ENCODE measurements around the gene ERN1. TPM values are rescaled to one million over a fixed set of nuclear protein-coding genes. Genes with fewer than 3 reads are reported as not detected.

ERN1 gene
- total RNA-seq, 4 donors from 2014 or later: 4.4 to 56.5 (median 15.0) TPM

DNA sequence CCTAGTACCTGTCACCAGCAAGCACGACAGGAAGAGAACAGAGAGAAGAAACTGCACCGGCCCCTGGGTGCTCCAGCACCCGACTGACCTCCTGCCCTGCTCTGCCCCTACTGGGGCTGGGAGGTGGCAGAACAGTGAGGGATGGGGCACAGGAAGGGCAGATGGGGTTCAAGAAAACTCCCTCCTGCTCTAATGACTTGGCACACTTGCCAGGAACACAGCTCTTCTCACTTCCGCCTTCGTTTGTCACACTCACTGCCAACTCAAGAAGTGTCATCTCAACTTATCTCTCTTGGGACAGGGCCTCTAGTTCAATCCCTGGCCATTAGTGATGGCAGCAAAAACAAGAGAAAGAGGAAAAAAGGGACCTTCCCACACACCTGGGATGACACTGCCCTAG, 66.9 kb downstream of the ERN1 start:
- Histone ChIP-seq H3K27me3 (no peaks in the 10 kb centered on the region), H3K4me1 (no peaks in the 10 kb centered on the region), H3K9me3 (no peaks in the 10 kb centered on the region), H3K4me3 (no peak overlapping the region), H3K36me3 (no peaks in the 10 kb centered on the region), H3K27ac (peak overlapping the region in 1 of 2 donors; percentile 29)
- TF ChIP-seq CTCF (IDR thresholded peaks at IDR 0.05): no peak
- TF ChIP-seq POLR2A (IDR thresholded peaks at IDR 0.05): no peak
- intact Hi-C loops (cut with DNase I; ENCODE audit: low total_unique reads): loop anchor here (10.0 kb wide), 1 partner anchor 72 kb away; the partner anchor contains the start of gene ERN1
- no peak for DNase-seq

DNA sequence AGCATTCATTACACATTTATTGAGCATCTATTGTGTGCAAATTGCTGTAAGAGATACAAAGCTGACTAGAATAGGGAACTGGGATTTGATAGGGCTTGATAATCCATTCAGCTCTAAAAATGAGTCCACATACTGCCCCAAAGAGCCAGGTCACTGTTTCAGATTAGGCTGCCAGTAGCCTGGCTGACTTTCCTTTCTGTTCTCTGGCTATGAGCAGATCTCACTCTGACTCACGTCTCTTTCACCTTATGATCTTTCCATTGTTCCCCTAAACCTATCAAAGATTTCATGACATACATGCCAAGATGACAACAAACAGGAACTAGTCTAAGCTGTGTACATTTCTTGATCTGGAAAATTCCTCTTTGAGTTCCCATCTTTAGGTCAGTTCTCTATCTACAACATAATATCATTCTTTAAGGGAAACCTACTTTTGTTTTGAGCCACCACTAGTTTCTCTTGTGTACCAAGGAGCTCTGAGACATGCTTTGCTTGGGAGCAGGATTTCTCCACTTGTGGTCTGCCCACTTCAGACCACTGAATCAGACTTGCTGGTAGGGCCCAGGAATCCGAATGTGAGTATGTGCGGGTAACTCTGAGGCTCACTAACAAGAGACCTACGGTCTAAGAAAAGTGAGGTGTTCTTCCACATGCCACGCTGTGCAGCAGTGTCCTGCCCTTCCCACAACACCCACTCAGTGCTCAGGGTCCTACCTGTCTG, 68.6 kb downstream of the ERN1 start:
- H3K4me3 ChIP-seq: no peak overlapping the region
- TF ChIP-seq CTCF (IDR thresholded peaks at IDR 0.05) (no peak), POLR2A (IDR thresholded peaks at IDR 0.05) (no peak)
- DNase-seq: no peak
- intact Hi-C loops (cut with DNase I; ENCODE audit: low total_unique reads): loop anchor here (10.0 kb wide), 1 partner anchor 73 kb away; the partner anchor contains the start of gene ERN1
- H3K36me3 ChIP-seq: no peaks in the 10 kb centered on the region
- no peaks in the 10 kb centered on the region for H3K9me3 ChIP-seq
- H3K4me1 ChIP-seq: no peaks in the 10 kb centered on the region
- H3K27me3 ChIP-seq: no peaks in the 10 kb centered on the region
- no peak overlapping the region for H3K27ac ChIP-seq

DNA sequence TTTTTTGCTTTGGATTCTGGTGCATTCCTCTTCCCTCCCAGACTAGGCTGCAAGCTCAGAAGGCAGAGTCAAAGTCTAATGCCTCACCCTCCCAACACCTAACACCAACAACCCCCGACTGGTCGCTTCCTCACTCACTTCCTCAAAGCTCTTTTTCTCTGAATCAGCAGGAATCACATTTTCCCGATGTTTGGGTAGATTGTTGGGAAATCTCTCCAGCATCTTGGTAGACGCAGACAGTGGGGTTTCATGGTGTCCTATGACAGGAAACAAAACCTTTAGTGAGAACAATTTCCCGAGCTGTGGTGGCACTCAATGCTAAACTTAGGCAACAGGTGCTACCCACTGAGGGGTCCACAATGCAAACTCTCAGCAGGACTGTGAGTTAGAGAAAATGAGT, 69.6 kb downstream of the ERN1 start:
- DNase-seq: no peak
- no peaks in the 10 kb centered on the region for H3K36me3 ChIP-seq
- H3K9me3 ChIP-seq: no peaks in the 10 kb centered on the region
- no peaks in the 10 kb centered on the region for H3K27me3 ChIP-seq
- no peak overlapping the region for H3K27ac ChIP-seq
- intact Hi-C loops (cut with DNase I; ENCODE audit: low total_unique reads): loop anchor here (10.0 kb wide), 1 partner anchor 74 kb away; the partner anchor contains the start of gene ERN1
- H3K4me3 ChIP-seq: no peak overlapping the region
- H3K4me1 ChIP-seq: no peaks in the 10 kb centered on the region
- TF ChIP-seq POLR2A (IDR thresholded peaks at IDR 0.05) (no peak), CTCF (IDR thresholded peaks at IDR 0.05) (no peak)

DNA sequence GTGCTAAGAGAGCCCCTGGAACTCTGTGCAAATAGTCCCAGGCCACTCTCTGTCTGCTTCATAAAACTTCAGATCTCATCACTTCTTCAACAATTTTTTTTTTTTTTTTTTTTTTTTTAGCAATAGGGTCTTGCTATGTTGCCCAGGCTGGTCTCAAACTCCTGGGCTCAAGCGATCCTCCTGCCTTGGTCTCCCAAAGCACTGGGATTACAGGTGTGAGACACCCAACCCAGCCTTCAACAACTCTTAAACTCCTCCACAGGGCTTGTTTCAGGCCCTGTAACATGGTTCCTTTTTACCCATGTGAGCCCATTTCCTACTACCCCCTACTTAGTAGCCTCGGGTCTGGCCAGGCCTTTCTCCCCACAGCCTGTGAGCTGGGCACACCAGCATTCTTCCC, 70.2 kb downstream of the ERN1 start:
- Histone ChIP-seq H3K36me3 (no peaks in the 10 kb centered on the region), H3K4me3 (no peak overlapping the region), H3K27ac (no peak overlapping the region), H3K27me3 (no peaks in the 10 kb centered on the region), H3K4me1 (no peaks in the 10 kb centered on the region), H3K9me3 (no peaks in the 10 kb centered on the region)
- TF ChIP-seq CTCF (IDR thresholded peaks at IDR 0.05) (no peak), POLR2A (IDR thresholded peaks at IDR 0.05) (no peak)
- no peak for DNase-seq
- intact Hi-C loops (cut with DNase I; ENCODE audit: low total_unique reads): loop anchor here (10.0 kb wide), 1 partner anchor 75 kb away; the partner anchor contains the start of gene ERN1

- Histone ChIP-seq H3K4me1 (no peaks in the 10 kb centered on the region), H3K27ac (no peak overlapping the region), H3K4me3 (no peak overlapping the region), H3K27me3 (no peaks in the 10 kb centered on the region), H3K9me3 (no peaks in the 10 kb centered on the region), H3K36me3 (no peaks in the 10 kb centered on the region)
- intact Hi-C loops (cut with DNase I; ENCODE audit: low total_unique reads): no loop called here
- no peak for DNase-seq
- no peak for TF ChIP-seq POLR2A (IDR thresholded peaks at IDR 0.05)
- TF ChIP-seq CTCF (IDR thresholded peaks at IDR 0.05): no peak
Observed at GRCh38 chr17:64058621-64059020, 71.3 kb downstream of the ERN1 start.
